GM21825 (cell line): Measurements from ENCODE around the gene CYP8B1.

Source experiments
- ATAC-seq: cut with Tn5 transposase; IDR thresholded peaks from one replicate; pipeline ENCODE4 v1.9.1; 2021; ENCODE audit warnings: mild to moderate bottlenecking, moderate library complexity; ENCODE audit not compliant: unreplicated experiment

CYP8B1 gene

GRCh38 chr3:42875325-42876151 lies at the start of gene CYP8B1:
CYP8B1 (minus strand) TSS chr3:42875879; CDS start chr3:42875816, 63 bp downstream.
- ATAC-seq = no peak

- no peak for ATAC-seq
Measured at GRCh38 chr3:42923606-42924005, 47.9 kb upstream of the CYP8B1 start.

GRCh38 chr3:42914771-42915515 lies 39.3 kb upstream of the CYP8B1 start:
- ATAC-seq = no peak

GRCh38 chr3:42911551-42911950 lies 35.9 kb upstream of the CYP8B1 start:
- ATAC-seq = no peak

- no peak for ATAC-seq
Measured at GRCh38 chr3:42908675-42909074, 33.0 kb upstream of the CYP8B1 start.

- no peak for ATAC-seq
Measured at GRCh38 chr3:42906848-42907183, 31.1 kb upstream of the CYP8B1 start.

- no peak for ATAC-seq
Measured at GRCh38 chr3:42906070-42906847, 30.6 kb upstream of the CYP8B1 start, which contains the start of gene ZNF662. ZNF662 (plus strand) TSS chr3:42906142; CDS start chr3:42908115, 1,973 bp downstream.

GRCh38 chr3:42905740-42906069 lies 30.0 kb upstream of the CYP8B1 start:
- no peak for ATAC-seq

- no peak for ATAC-seq
Measured at GRCh38 chr3:42904076-42904475, 28.4 kb upstream of the CYP8B1 start.

- no peak for ATAC-seq
Measured at GRCh38 chr3:42902257-42902656, 26.6 kb upstream of the CYP8B1 start.

- ATAC-seq = no peak
Measured at GRCh38 chr3:42901073-42901415, 25.4 kb upstream of the CYP8B1 start.

- ATAC-seq = no peak
Measured at GRCh38 chr3:42900226-42901072, 24.8 kb upstream of the CYP8B1 start.

GRCh38 chr3:42898896-42899675 lies 23.4 kb upstream of the CYP8B1 start:
- no peak for ATAC-seq

- no peak for ATAC-seq
Measured at GRCh38 chr3:42895580-42895868, 19.8 kb upstream of the CYP8B1 start.

GRCh38 chr3:42894698-42895579 lies 19.3 kb upstream of the CYP8B1 start:
- no peak for ATAC-seq

GRCh38 chr3:42892807-42893206 lies 17.1 kb upstream of the CYP8B1 start:
- ATAC-seq = no peak

GRCh38 chr3:42892169-42892568 lies 16.5 kb upstream of the CYP8B1 start:
- ATAC-seq = no peak

- ATAC-seq = no peak
Measured at GRCh38 chr3:42891042-42891441, 15.4 kb upstream of the CYP8B1 start.

- no peak for ATAC-seq
Measured at GRCh38 chr3:42887084-42887483, 11.4 kb upstream of the CYP8B1 start.
